ENCODE data around the gene FNIP2.
A peak's percentile ranks its signal among the peaks of the same experiment; 100 is the strongest.

The FNIP2 gene

GRCh38 chr4:158837527-158838141 lies 68.8 kb downstream of the FNIP2 start:
- DNase-seq (ENCODE audit: low read depth), result no peak

DNA sequence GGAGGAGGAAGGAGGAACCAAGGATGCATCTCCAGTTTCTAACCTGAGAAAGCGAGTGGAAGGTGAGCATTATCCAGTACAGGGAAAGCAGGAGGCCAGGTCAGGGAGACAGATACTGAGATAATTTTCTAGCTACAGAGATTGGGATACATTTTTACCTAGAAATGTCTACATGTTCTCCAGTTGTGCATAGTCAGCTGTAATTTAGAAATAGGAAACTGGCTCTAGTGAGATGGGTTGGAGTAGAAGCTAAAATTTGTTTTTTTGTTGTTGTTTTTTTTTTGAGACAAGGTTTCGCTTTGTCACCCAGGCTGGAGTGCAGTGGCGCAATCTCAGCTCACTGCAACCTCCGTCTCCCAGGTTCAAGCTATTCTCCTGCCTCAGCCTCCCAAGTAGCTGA lies 71.3 kb downstream of the FNIP2 start:
- DNase-seq (ENCODE audit: low read depth), result no peak

DNA sequence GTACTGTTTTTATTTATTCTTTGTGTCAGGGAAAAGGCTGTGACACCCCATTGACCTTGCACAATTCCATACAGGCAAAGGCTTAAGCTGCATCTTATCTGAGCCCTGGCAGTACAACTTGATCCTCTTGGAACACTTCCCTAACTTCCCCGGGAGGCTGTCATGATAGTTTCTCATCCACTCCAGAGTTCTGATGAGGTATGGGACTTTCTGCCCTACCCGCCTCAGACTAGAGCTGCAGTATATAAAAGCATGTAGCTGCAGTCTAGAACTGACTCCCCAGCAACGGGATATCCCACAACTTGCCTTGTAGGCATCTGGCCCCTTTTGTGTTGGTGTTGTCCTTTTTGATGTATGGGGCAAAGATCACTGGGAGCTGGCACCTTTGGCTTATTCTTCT lies 72.7 kb downstream of the FNIP2 start:
- DNase-seq (ENCODE audit: low read depth), result no peak

GRCh38 chr4:158845311-158846041 lies 76.7 kb downstream of the FNIP2 start:
- no peak for DNase-seq (ENCODE audit: low read depth)

GRCh38 chr4:158847535-158847934 lies 78.7 kb downstream of the FNIP2 start:
- DNase-seq (ENCODE audit: low read depth), result no peak

GRCh38 chr4:158849681-158850080 lies 80.9 kb downstream of the FNIP2 start:
- DNase-seq (ENCODE audit: low read depth), result no peak

DNA sequence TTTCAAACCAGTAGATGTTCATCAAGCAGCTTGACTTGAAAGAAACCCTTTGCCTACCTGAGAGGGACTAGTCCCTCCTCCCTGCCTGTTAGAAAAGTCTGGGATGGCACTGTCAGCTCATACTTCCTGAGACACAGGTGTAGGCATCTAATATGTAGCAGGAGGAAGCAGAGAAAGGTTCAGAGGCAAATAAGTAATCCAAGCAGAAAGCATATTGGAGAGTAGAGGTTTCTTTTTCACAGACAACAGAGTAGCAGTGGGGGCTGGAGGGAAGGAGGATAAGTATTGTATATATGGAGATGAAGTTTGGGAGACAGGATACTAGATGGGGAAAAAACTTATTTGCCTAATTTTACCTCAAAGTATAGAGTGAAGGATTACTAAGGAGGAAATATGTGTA lies 81.5 kb downstream of the FNIP2 start:
- no peak for DNase-seq (ENCODE audit: low read depth)

DNA sequence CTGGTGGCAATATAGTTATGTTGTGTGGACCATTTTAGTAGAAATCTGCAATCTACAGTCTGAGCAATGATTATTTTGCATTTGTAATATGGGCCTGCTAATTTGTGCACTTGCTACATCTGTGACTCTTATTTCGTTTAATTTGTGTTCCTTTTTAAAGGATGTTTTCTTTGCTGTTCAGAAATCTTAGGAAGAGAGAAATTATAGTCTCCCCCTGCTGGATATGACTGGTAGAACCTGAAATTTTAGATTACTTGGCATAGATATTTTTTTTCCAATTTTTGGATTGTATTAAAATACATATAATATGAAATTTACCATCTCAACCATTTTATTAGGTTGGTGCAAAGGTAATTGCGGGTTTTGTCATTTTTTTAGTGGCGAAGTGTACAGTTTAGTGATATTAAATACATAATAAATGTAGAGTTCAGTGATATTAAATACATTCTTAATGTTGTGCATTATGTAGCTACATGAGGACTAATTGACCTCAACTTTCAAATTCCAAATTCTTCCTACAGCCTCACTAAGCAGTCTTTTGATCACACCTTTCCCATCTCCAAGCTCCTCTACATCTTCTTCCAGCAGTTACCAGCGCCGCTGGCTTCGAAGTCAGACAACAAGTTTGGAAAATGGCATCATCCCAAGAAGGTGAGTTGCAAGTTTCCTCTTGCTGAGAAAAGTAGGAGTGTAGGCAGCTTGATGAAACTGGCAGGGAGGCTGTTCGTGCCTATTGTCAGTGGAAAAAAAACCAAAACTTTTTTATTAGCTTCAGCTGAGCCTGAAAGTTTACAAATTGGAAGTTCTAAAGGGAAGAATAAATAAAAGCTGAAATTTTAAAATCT lies 82.2 kb downstream of the FNIP2 start:
- peak; percentile 63 for DNase-seq (ENCODE audit: low read depth)

DNA sequence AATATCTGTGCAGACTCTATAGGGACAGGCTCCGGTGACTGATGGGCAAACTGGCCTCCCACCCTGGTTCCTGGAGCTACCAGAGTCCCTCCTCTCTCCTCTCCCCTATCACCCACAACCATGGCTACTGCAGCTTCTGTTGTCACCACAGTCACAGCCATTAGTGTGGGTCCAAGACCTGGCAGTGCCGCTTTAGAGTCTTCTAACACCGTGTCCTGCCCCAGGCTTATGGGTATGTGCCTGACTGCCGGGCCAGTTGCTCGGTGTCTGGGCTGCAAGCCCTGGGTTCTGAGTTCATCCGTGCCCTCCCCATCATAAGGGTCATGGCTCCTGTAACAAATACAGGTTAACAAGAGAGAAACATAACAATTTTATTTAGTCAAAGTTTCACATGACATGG lies 85.4 kb downstream of the FNIP2 start:
- DNase-seq (ENCODE audit: low read depth), result no peak

DNA sequence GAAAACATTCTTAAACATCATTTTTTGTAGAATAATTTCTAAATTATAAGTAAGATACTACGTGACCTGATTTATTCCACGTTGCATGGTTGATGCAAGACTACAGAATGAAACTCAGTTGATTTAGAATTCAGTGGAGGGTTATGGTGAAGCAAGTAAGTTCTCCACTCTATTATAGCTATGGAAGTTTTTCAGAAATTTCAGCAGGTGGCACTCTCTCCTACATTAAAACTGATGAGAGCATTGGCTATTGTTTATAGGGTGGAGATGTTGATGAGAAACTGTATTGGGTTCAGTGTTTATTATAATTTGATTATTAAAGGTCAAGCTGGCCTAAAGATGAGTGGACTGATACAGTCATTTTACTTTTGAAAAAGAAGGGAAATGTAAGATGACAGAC lies 88.0 kb downstream of the FNIP2 start:
- DNase-seq (ENCODE audit: low read depth), result peak; percentile 60

DNA sequence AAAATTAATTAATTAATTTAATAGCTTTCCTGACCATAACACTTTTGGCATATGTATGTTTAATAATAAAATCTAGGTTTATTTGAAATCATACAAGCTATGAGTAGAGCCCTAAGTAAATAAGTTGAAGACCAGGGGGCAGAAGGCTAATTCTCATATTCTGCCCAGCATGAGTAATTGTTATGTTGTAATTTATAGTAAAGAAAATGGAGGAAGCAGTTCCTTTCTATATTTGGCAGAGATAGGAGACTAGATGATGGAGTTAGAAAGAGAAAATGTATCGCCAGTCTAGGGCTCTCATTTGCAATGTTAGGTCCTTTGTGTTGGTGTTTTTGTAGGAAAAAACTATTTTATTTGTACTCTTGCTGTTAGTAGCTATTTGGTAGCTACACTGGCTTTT lies 89.1 kb downstream of the FNIP2 start:
- no peak for DNase-seq (ENCODE audit: low read depth)

DNA sequence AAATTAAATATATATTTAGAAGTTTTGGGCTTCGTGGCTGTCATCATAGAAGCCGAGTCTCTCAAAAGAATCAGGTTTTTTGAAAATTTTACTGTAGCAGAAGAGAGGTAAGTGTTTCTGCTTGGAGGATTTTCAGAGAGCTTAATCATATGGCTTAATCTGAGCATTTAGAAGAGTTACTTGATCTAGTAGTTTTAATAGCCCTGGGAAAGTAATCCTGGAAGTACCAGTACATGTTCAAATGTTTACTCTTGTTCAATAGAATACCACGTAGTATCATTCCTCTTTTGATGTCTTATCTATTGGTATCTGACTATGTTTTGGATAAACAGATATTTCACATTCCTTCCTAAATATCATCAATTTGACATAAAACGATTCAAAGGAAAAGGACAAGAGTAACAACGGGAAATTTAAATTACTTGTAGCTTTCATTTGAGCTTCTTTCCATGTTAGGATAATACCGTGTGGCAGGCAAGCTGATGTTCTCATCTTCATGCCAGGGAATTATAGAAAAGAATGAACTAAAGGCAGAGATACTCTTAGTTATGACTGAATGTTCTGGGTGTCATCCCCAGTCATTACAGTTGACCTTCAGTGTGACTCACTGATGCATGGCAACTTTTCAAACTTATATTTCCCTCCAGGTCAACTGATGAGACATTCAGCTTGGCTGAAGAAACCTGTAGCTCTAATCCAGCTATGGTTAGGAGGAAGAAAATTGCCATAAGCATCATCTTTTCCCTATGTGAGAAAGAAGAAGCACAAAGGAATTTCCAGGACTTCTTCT lies 89.8 kb downstream of the FNIP2 start:
- peak; percentile 75 for DNase-seq (ENCODE audit: low read depth)

DNA sequence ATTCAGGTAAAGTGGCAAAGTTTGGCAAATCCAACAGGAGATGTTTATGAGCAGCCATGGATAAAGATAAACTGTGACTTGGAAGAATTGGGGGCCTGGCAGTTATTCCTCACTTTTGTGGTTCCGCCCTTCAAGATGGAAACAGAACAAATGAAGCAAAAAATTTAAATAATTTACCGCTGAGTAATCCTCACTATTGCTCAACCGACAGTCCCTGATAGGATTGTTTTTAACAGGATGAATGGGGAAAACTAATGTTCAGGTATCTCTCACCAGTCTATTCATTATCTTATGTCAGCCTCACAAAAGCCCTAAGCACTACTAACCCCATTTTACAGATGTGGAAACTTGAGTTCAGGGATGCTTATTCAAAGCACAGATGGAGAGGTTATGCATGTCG lies 90.8 kb downstream of the FNIP2 start:
- DNase-seq (ENCODE audit: low read depth), result peak; percentile 12

DNA sequence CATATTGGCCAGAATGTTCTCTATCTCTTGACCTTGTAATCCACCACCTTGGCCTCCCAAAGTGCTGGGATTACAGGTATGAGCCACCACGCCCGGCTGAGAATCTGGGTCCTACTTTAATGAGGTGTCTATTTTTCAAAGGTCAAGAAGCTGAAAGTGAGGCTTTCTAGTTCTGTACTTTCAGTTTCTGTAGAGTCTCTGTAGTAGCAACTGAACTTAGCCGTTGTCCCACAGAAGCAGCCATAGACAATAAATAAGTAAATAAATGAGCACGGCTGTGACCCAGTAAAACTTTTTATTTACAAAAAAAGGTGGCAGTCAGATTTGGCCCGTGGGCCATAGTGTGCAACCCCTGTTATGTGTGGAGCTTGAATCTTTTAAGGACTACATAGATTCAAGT lies 92.0 kb downstream of the FNIP2 start:
- DNase-seq (ENCODE audit: low read depth), result no peak

DNA sequence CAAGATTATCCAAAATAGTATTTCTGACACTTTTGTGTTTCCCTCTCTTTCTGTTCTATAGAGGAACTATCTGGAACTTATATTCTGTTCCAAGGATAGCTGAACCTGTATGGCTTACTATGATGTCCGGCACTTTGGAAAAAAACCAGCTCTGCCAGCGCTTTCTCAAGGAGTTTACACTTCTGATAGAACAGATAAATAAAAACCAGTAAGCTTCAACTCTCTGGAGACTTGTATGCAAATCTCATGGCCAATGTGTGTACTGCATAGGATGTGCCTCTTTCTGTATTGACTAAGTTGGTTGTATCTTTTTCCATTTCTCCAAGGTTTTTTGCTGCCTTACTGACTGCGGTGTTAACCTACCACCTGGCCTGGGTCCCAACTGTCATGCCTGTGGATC lies 92.5 kb downstream of the FNIP2 start:
- no peak for DNase-seq (ENCODE audit: low read depth)

DNA sequence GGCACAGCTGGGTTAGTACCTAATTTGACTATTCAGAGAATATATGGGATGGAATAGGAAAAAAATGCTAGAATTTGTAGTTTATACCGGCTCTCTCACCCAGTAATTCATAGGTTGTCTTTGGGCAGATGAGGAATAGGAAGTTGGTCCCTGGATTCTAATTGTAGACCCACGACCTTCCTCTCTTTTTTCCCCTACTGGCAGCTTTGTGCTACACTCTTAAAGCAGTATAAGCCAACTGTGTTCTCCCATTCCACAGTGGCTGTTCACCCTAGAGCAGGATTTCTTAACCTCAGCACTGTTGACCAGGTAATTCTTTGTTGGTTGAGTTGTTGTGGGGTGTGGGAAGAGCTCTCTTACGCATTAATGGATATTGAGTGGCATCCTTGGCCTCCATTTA lies 92.9 kb downstream of the FNIP2 start:
- DNase-seq (ENCODE audit: low read depth), result peak; percentile 5

- no peak for DNase-seq (ENCODE audit: low read depth)
Measured at GRCh38 chr4:158863296-158863695, 94.5 kb downstream of the FNIP2 start.

- no peak for DNase-seq (ENCODE audit: low read depth)
Measured at GRCh38 chr4:158865520-158866177, 96.8 kb downstream of the FNIP2 start.

DNA sequence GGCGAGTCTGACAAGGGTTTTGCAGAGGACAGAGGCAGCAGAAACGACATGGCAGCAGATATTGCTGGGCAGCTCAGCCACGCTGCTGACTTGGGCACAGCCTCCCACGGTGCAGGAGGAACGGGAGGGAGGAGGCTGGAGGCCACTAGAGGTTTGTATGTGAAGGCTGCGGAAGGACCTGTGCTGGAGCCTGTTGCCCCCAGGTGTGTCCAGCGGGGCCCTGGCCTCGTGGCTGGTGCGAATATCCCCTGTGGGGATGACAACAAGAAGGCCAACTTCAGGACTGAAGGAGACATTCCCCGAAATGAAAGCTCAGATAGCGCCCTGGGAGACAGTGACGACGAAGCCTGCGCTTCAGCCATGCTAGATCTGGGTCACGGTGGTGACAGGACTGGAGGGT lies 100.2 kb downstream of the FNIP2 start:
- no peak for DNase-seq (ENCODE audit: low read depth)

- DNase-seq (ENCODE audit: low read depth), result no peak
Measured at GRCh38 chr4:158869761-158870160, 100.9 kb downstream of the FNIP2 start.

DNA sequence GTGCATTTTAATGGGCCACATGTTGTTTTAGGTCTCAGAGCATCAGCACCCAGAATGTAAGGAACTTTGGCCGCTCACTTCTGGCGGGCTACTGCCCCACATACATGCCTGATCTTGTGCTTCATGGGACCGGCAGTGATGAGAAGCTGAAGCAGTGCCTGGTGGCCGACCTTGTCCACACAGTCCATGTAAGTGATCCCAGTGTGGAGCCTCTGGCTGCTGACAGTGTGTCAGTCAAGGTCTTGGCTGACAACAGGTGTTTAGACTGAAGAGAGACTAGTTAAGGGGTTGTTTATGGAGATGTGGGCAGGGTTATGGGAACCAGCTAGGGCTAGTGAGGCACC lies 101.4 kb downstream of the FNIP2 start:
- no peak for DNase-seq (ENCODE audit: low read depth)

Measured in ELR (cell line).